AG04449 (cell line): ENCODE results near the gene DLGAP3.

Experiments used
- CTCF ChIA-PET: fragments of 350-600 bp; formaldehyde crosslinking; extraction: SDS; loops from one replicate; lab custom pipeline; 2021; ENCODE audit warnings: antibody characterized with exemption; lab: Yijun Ruan, JAX
- POLR2A ChIA-PET: fragments of 400-600, 350-600 bp; formaldehyde crosslinking; extraction: SDS; loops from one replicate; lab custom pipeline; 2020; ENCODE audit warnings: antibody characterized with exemption, inconsistent platforms; lab: Yijun Ruan, JAX
- DNase-seq: peaks from one replicate; pipeline ENCODE4 v3.0.0-alpha.2; 2010; ENCODE audit warnings: low read depth, low spot score
- H3K4me3 ChIP-seq: 2 replicates; pipeline ENCODE4 v1.5.1; 2011; ENCODE audit warnings: low read depth, mild to moderate bottlenecking, control low read depth, low read length
- TF ChIP-seq, protein P1 (sequence below): IDR thresholded peaks from one replicate; pipeline ENCODE4 v1.5.1; 2011; ENCODE audit warnings: mild to moderate bottlenecking, moderate library complexity, low read length, control low read depth, inconsistent platforms; ENCODE audit not compliant: insufficient read depth; ENCODE audit errors: missing control alignments

DLGAP3 gene, protein sequence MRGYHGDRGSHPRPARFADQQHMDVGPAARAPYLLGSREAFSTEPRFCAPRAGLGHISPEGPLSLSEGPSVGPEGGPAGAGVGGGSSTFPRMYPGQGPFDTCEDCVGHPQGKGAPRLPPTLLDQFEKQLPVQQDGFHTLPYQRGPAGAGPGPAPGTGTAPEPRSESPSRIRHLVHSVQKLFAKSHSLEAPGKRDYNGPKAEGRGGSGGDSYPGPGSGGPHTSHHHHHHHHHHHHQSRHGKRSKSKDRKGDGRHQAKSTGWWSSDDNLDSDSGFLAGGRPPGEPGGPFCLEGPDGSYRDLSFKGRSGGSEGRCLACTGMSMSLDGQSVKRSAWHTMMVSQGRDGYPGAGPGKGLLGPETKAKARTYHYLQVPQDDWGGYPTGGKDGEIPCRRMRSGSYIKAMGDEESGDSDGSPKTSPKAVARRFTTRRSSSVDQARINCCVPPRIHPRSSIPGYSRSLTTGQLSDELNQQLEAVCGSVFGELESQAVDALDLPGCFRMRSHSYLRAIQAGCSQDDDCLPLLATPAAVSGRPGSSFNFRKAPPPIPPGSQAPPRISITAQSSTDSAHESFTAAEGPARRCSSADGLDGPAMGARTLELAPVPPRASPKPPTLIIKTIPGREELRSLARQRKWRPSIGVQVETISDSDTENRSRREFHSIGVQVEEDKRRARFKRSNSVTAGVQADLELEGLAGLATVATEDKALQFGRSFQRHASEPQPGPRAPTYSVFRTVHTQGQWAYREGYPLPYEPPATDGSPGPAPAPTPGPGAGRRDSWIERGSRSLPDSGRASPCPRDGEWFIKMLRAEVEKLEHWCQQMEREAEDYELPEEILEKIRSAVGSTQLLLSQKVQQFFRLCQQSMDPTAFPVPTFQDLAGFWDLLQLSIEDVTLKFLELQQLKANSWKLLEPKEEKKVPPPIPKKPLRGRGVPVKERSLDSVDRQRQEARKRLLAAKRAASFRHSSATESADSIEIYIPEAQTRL

DNA sequence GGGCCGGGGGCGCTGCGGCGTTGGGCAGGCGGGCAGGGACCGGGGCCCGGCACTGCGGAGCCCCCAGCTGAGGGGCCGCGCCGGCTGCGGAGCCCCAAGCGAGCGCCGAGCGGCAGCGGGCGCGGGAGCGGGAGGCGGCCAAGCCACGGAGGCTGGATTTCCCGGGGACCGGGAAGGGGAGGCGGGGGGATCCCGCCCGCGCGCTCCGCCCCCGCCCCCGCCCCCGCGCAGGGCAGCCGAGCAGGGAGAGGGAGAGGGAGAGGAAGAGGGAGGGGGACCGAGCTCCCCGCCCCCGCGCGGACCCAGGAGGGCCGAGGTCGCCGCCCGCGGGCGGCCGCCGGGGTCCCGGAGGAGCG is at the start of gene DLGAP3:
TSS of gene DLGAP3 (minus strand) at position 154 of the 356 bp plus-strand sequence. CDS start 24,267 bp downstream, outside the sequence.
- CTCF ChIA-PET: no interaction called here
- POLR2A ChIA-PET: no interaction called here
- TF ChIP-seq, protein P1, sequence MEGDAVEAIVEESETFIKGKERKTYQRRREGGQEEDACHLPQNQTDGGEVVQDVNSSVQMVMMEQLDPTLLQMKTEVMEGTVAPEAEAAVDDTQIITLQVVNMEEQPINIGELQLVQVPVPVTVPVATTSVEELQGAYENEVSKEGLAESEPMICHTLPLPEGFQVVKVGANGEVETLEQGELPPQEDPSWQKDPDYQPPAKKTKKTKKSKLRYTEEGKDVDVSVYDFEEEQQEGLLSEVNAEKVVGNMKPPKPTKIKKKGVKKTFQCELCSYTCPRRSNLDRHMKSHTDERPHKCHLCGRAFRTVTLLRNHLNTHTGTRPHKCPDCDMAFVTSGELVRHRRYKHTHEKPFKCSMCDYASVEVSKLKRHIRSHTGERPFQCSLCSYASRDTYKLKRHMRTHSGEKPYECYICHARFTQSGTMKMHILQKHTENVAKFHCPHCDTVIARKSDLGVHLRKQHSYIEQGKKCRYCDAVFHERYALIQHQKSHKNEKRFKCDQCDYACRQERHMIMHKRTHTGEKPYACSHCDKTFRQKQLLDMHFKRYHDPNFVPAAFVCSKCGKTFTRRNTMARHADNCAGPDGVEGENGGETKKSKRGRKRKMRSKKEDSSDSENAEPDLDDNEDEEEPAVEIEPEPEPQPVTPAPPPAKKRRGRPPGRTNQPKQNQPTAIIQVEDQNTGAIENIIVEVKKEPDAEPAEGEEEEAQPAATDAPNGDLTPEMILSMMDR: no peak
- DNase-seq: no peak
- peak within 1 kb of the TSS; percentile 2 for H3K4me3 ChIP-seq

DNA sequence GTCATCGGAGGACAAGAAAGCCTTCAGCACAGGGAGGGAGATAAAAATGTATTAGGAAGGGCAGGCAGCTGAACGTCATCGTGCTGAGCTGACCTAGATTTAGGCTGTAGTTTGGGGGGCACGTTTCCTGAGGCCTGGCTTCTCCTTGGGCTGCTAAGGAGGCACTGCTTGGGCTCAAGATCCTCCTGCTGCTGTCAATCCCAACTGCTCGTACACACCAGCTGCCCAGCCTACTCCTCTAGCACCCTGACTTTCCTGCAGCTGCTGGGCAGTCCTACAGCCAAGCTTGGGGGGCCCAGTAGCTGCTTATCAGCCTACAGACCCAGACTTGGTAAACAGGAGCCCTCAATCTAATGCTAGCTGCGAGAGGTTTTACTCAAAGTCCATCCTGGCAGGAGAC is 49.5 kb upstream of the DLGAP3 start:
- no peak overlapping the region for H3K4me3 ChIP-seq
- POLR2A ChIA-PET: no interaction called here
- CTCF ChIA-PET: interaction anchor here (0.5 kb wide), 1 partner anchor 181 kb away, joined by 3 read pairs; no protein-coding TSS in a partner anchor

DNA sequence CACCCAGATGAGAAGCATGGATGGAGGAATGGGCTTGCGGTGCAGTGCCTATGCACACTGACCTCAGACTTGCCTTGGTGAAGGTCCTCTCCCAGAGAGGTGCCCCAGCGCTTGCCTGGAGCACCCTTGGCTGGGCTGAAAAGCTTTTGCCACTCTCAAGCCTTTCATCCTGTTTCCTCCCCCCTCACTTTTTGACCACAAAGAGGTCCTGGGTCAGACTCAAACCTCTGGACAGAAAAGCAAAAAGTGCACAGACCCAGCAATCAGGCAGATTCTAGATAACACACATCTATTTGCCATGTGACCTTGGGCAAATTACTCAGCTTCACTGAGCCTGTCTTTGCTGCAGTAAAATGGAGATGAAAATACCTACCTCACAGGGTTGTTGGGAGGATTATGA is 48.4 kb upstream of the DLGAP3 start:
- TF ChIP-seq, protein P1: no peak
- no peak for DNase-seq
- POLR2A ChIA-PET: no interaction called here
- no peak overlapping the region for H3K4me3 ChIP-seq
- CTCF ChIA-PET: no interaction called here

More for the DNA sequence above, 49.5 kb upstream of the DLGAP3 start:
- no peak for DNase-seq
- TF ChIP-seq, protein P1: no peak

DNA sequence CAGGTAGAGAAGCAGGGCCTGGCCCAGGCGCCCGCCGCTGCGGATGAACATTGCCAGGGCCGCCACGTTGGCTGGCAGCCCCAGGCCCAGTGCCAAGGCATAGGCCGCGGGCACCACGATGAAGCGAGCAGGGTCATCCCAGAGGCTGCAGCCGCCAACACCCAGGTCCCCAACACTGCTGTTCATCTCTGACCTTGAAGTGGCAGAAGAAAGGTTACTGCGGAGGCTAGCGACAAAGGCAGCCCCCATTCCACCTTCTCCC is 47.7 kb upstream of the DLGAP3 start:
- TF ChIP-seq, protein P1: no peak
- no peak overlapping the region for H3K4me3 ChIP-seq
- no peak for DNase-seq
- POLR2A ChIA-PET: no interaction called here
- CTCF ChIA-PET: no interaction called here

DNA sequence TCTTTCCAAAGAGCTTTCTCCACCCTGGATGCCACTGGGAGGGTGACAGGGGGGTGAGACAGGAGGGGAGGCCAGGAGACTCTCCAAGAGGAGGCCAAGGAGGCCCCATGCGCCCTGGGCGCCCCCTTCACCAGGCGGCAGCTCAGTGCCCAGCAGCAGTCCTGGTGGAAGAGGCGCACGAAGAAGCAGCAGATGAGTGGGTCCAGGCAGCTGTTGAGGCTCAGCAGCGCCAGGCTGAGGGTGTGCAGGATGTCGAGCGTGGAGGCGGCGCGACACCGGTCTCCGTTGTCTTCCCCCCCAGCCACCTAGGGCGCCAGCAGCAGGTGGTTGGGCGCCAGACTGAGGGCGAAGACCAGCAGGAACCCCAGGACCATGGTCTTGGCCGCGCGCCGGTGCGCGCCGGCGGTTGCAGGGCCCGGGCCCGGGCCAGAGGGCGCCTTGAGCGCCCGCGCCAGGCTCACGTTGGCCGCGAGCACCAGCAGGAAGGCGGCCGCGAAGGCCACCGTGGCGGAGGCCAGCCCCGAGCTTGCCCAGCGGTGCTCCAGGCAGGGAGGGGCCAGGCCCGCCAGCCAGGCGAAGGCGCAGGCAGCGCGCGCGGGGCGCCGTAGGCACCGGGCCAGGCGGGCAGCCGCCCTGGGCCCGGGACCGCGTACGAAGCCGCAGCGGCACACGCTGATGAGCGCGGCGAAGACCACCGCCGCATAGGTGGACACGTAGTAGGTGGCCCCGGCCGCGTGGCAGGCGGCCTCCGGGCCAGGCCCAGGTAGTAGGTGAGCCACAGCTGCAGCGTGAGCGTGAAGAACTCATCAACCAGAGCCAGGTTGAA is 47.1 kb upstream of the DLGAP3 start:
- H3K4me3 ChIP-seq: no peak overlapping the region
- TF ChIP-seq, protein P1: no peak
- no peak for DNase-seq
- CTCF ChIA-PET: interaction anchor here (1.1 to 1.6 kb wide), 2 partner anchors 8 to 61 kb away, joined by 3 to 7 read pairs; partner anchors contain the start of gene TMEM35B
- POLR2A ChIA-PET: no interaction called here
